OCI-LY3 (cell line): ENCODE results near the gene TUBGCP6.

Experiments
- H2AFZ ChIP-seq: fragments of 200-600, 300-600 bp; shearing (Covaris generic); 2 replicates; pipeline ENCODE4 v1.6.0; 2014; ENCODE audit warnings: antibody characterized with exemption, low read depth, low read length
- H3K27ac ChIP-seq: fragments of 200-600, 300-600 bp; sonication (generic); 2 replicates; pipeline ENCODE4 v1.5.1; 2014; ENCODE audit warnings: mild to moderate bottlenecking, low read length, moderate library complexity, mixed read lengths
- H3K27me3 ChIP-seq: fragments of 200-600, 300-600 bp; sonication (generic); 2 replicates; pipeline ENCODE4 v1.6.1; 2014; ENCODE audit warnings: low read depth, low read length, mixed read lengths
- H3K36me3 ChIP-seq: fragments of 200-600, 300-600 bp; sonication (generic); replicated peaks from 2 replicates; pipeline ENCODE3; 2014; ENCODE audit warnings: low read depth, low read length, mixed read lengths
- H3K4me1 ChIP-seq: fragments of 300-600, 200-600 bp; sonication (generic); 2 replicates; pipeline ENCODE4 v1.6.1; 2014; ENCODE audit warnings: low read length, mixed read lengths
- H3K4me2 ChIP-seq: fragments of 200-600, 300-600 bp; sonication (generic); 2 replicates; pipeline ENCODE4 v1.6.1; 2014; ENCODE audit warnings: low read length, mixed read lengths
- H3K4me3 ChIP-seq: fragments of 300-600, 200-600 bp; sonication (generic); 2 replicates; pipeline ENCODE4 v1.5.1; 2014; ENCODE audit warnings: antibody characterized with exemption, mild to moderate bottlenecking, low read length, moderate library complexity
- H3K79me2 ChIP-seq: fragments of 300-600, 200-600 bp; shearing (Covaris generic); 2 replicates; pipeline ENCODE4 v1.6.1; 2014; ENCODE audit warnings: mild to moderate bottlenecking, low read length, mixed read lengths
- H3K9ac ChIP-seq: fragments of 300-600, 200-600 bp; shearing (Covaris generic); 2 replicates; pipeline ENCODE4 v1.6.0; 2014; ENCODE audit warnings: mild to moderate bottlenecking, low read length, moderate library complexity
- H3K9me3 ChIP-seq: fragments of 200-600, 300-600 bp; shearing (Covaris generic); 2 replicates; pipeline ENCODE4 v1.6.1; 2014; ENCODE audit warnings: low read length, mixed read lengths; ENCODE audit not compliant: insufficient read depth
- H4K20me1 ChIP-seq: fragments of 200-600, 300-600 bp; sonication (generic); 2 replicates; pipeline ENCODE4 v1.6.1; 2016; ENCODE audit warnings: low read length, mixed read lengths; ENCODE audit not compliant: insufficient read depth
- CTCF ChIP-seq: fragments of 200-600, 300-600 bp; sonication (generic); IDR thresholded peaks from 2 replicates; pipeline ENCODE4 v1.5.1; 2014; ENCODE audit warnings: antibody characterized with exemption, low read length, low read depth
- EZH2phosphoT487 ChIP-seq: fragments of 200-600 bp; shearing (Covaris generic); IDR thresholded peaks from 2 replicates; pipeline ENCODE4 v1.6.1; 2018; ENCODE audit warnings: antibody characterized with exemption, mixed run types, low read depth

Gene TUBGCP6

GRCh38 chr22:50197000-50197800 is 47.6 kb downstream of the TUBGCP6 start:
- Histone ChIP-seq H3K9ac (no peak overlapping the region), H3K79me2 (peaks cover 24% of the 10 kb centered on the region), H3K4me1 (peaks cover 29% of the 10 kb centered on the region), H3K27me3 (no peaks in the 10 kb centered on the region), H3K4me3 (no peak overlapping the region), H2AFZ (no peak overlapping the region), H3K36me3 (peaks cover 10% of the 10 kb centered on the region), H3K4me2 (no peak overlapping the region), H3K9me3 (peaks cover 1% of the 10 kb centered on the region; the same call in 1 of the 2 replicates), H3K27ac (no peak overlapping the region), H4K20me1 (peaks cover 5% of the 10 kb centered on the region; the same call in 1 of the 2 replicates)
- TF ChIP-seq CTCF, result no peak

GRCh38 chr22:50196256-50196655 is 48.6 kb downstream of the TUBGCP6 start:
- Histone ChIP-seq H3K36me3 (peaks cover 13% of the 10 kb centered on the region), H3K79me2 (peaks cover 21% of the 10 kb centered on the region), H3K9ac (no peak overlapping the region), H3K4me2 (no peak overlapping the region), H4K20me1 (no peaks in the 10 kb centered on the region), H3K9me3 (peaks cover 9% of the 10 kb centered on the region; the same call in 1 of the 2 replicates), H2AFZ (no peak overlapping the region), H3K27ac (no peak overlapping the region), H3K4me3 (no peak overlapping the region), H3K27me3 (no peaks in the 10 kb centered on the region), H3K4me1 (peaks cover 36% of the 10 kb centered on the region)
- TF ChIP-seq CTCF (no peak), EZH2phosphoT487 (no peak)

- no peak overlapping the region for H3K4me3 ChIP-seq
- H3K79me2 ChIP-seq, result peaks cover 28% of the 10 kb centered on the region
- H2AFZ ChIP-seq, result no peak overlapping the region
- H3K27me3 ChIP-seq, result no peaks in the 10 kb centered on the region
- peaks cover 13% of the 10 kb centered on the region for H3K36me3 ChIP-seq
- H3K27ac ChIP-seq, result no peak overlapping the region
- TF ChIP-seq EZH2phosphoT487 (no peak), CTCF (no peak)
- no peak overlapping the region for H3K9ac ChIP-seq
- peaks cover 12% of the 10 kb centered on the region; the same call in 1 of the 2 replicates for H3K9me3 ChIP-seq
- H4K20me1 ChIP-seq, result peaks cover 6% of the 10 kb centered on the region
- peaks cover 55% of the 10 kb centered on the region for H3K4me1 ChIP-seq
- peak overlapping the region; percentile 24 for H3K4me2 ChIP-seq
Measured at GRCh38 chr22:50194037-50194805, 50.6 kb downstream of the TUBGCP6 start.

DNA sequence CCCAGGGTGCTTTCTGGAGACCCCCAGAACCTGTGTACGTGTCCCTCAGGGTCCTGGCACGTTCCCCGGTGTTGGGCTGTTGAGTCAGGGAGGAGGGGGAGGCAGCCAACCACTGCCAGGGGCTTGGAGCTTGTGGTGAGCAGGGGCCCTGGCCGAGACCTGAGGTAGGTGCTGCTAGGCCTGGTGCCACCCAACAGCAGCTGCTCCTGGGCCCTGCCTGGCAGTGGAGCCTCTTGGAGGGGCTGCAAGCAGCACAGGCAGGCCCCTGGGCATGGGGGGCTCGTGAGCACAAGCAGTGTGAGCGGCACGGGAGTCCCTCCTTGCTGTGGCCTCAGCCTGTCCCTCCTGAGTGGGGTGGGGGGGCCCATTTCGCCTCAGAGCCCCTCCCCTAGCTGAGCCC is 51.2 kb downstream of the TUBGCP6 start:
- Histone ChIP-seq H3K79me2 (peaks cover 34% of the 10 kb centered on the region), H3K9ac (no peak overlapping the region), H3K27ac (no peak overlapping the region), H3K27me3 (no peaks in the 10 kb centered on the region), H3K4me2 (no peak overlapping the region), H3K4me3 (no peak overlapping the region), H2AFZ (no peak overlapping the region), H3K36me3 (peaks cover 13% of the 10 kb centered on the region), H3K9me3 (peaks cover 12% of the 10 kb centered on the region; the same call in 1 of the 2 replicates), H3K4me1 (peaks cover 58% of the 10 kb centered on the region), H4K20me1 (peaks cover 7% of the 10 kb centered on the region)
- TF ChIP-seq CTCF (no peak), EZH2phosphoT487 (no peak)
